Memory B cell (primary cell): ENCODE results near the gene TCERG1L.
"Not testable (repeated sequence)": the region's sequence is repeated elsewhere in the genome, so short reads cannot be mapped to it uniquely, and the experiment has no call there.

ENCODE experiments used
- ATAC-seq: fragments of 150-1000 bp; cut with Tn5 transposase; 2 replicates; pipeline ENCODE4 v1.10.0; 2021; ENCODE audit warnings: low read depth, mild to moderate bottlenecking, moderate library complexity
- DNase-seq, 2 donors: peaks; one replicate each; pipeline ENCODE4 v3.0.0; 2022; ENCODE audit warnings: low spot score in 2 of 2
- H3K27ac Mint-ChIP-seq: one replicate; pipeline ENCODE4 v1.8.0; 2022; ENCODE audit warnings: mild to moderate bottlenecking, moderate library complexity, mixed read lengths
- H3K27me3 Mint-ChIP-seq: one replicate; pipeline ENCODE4 v1.8.0; 2022; ENCODE audit warnings: mixed read lengths
- H3K36me3 Mint-ChIP-seq: one replicate; pipeline ENCODE4 v1.8.0; 2022; ENCODE audit warnings: mild to moderate bottlenecking, mixed read lengths
- H3K4me1 Mint-ChIP-seq: one replicate; pipeline ENCODE4 v1.8.0; 2022; ENCODE audit warnings: mixed read lengths
- H3K4me3 Mint-ChIP-seq: one replicate; pipeline ENCODE4 v1.8.0; 2022; ENCODE audit warnings: mild to moderate bottlenecking, moderate library complexity, mixed read lengths
- H3K9me3 Mint-ChIP-seq: one replicate; pipeline ENCODE4 v1.8.0; 2022; ENCODE audit warnings: mixed read lengths

TCERG1L gene

DNA sequence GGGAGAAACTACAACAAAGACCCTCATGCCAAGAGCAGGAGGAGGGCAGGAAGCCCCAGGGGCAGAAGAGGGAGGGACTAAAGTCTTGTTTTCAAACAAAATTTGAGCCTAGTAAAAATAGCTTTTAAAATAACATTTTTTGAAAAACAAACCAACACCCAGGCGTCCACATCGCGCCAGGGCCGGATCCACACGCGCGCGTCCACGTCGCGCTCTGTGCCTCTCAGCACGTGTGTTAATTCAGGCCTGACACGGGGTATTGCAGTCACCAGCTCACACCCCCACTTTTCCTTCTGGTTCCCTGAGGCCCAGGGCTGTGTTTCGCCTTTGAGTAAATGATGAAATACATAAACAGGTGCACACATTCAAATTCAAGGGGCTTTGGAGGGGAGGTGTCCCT lies 196.2 kb downstream of the TCERG1L start:
- DNase-seq (no peak), ATAC-seq (no peak)
- Mint-ChIP-seq H3K4me3 (no peak overlapping the region), H3K27ac (no peak overlapping the region), H3K36me3 (no peaks in the 10 kb centered on the region), H3K27me3 (no peaks in the 10 kb centered on the region), H3K9me3 (no peaks in the 10 kb centered on the region), H3K4me1 (no peaks in the 10 kb centered on the region)

DNA sequence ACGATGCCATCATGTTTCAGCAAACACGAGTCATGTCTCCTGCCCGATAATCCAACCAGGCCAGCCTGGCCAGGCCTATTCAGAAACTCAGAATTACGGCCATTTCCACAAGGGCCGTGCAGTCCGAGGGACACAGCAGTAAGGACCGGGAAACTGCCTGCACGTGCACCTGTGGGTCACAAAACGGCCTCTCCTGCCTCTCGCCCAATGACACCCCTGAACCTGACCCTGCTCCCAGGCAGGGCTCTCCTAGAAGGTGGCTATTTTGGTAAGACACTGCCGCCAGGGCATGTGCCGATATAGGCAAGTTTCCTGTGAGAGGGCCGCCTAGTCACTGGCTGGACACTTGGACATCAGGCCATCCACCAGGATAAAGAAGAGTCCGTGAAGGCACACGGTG lies 196.7 kb downstream of the TCERG1L start:
- ATAC-seq (no peak), DNase-seq (no peak)
- Mint-ChIP-seq H3K36me3 (no peaks in the 10 kb centered on the region), H3K4me1 (no peaks in the 10 kb centered on the region), H3K27me3 (no peaks in the 10 kb centered on the region), H3K9me3 (no peaks in the 10 kb centered on the region), H3K4me3 (no peak overlapping the region), H3K27ac (no peak overlapping the region)

DNA sequence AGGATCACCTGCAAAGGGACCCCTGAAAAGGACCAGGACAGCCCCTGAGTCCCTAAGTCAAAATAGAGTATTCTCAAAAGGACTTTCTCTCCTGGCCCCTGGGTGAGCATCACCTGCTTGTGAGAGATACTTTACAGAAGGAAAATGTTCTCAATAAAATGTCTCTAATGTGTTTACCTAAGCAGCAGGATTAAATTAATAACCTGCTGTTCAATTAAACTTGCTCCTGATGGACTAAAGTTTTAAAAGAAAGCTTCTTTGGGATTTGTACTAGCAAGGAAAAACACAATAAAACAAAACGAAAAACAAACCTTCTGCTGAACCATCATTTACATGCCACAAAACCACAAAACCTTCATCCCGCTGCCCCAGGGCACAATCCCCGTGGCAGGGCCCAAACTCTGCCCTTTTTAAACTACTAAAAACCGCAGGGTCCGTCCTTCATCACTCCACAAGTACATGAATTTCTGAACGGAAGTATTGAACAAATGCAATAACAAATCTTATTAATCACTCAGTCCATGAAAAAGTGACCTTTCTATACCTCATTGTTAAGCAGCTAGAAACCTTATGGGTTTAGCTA lies 197.7 kb downstream of the TCERG1L start:
- H3K36me3 Mint-ChIP-seq = no peaks in the 10 kb centered on the region
- no peak overlapping the region for H3K4me3 Mint-ChIP-seq
- H3K27ac Mint-ChIP-seq = no peak overlapping the region
- DNase-seq (no peak), ATAC-seq (no peak)
- no peaks in the 10 kb centered on the region for H3K4me1 Mint-ChIP-seq
- no peaks in the 10 kb centered on the region for H3K9me3 Mint-ChIP-seq
- H3K27me3 Mint-ChIP-seq = no peaks in the 10 kb centered on the region

DNA sequence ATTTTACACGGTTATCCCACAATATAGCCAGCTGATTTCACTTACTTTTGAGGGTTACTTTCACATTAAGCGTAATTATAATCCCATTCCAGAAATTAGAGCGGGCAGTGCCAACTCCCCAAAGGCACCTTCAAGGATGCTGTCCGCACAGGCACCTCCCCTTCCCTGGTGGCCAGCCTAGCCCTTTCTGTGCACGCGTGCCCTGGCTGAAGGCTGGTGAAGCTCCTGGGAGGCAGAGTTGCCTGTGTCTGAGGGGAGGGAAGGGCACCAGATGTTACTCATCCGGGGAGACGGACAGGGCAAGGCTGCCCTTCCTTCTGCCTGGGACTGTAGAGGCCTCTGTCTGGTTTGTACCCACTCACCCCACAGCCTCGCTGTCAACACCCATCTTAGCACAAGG lies 198.4 kb downstream of the TCERG1L start:
- ATAC-seq = no peak
- no peak for DNase-seq
- Mint-ChIP-seq H3K36me3 (no peaks in the 10 kb centered on the region), H3K4me1 (no peaks in the 10 kb centered on the region), H3K27ac (no peak overlapping the region), H3K9me3 (no peaks in the 10 kb centered on the region), H3K27me3 (no peaks in the 10 kb centered on the region), H3K4me3 (no peak overlapping the region)

DNA sequence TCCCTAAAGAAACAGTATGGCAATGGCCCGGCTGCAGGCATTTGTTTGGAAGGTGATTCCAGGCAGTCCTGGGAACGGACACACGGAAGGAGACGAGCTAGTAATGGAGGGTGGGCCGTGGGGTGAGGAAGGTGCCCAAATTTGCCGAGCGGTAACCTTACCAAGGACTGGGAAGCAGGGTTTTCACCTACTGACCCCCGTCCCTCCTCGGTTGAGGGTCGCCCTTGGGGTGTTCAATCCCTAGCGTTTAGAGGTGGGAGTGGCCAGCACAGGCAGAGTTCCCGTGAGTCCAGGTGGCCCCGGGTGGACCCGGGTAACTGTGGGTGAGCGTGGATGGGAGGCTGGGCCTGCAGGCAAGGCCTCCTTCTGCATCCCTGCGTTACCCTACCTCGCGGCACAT lies 198.8 kb downstream of the TCERG1L start:
- Mint-ChIP-seq H3K27me3 (no peaks in the 10 kb centered on the region), H3K27ac (no peak overlapping the region), H3K4me3 (no peak overlapping the region), H3K36me3 (no peaks in the 10 kb centered on the region), H3K4me1 (no peaks in the 10 kb centered on the region), H3K9me3 (peaks cover 2% of the 10 kb centered on the region)
- ATAC-seq (no peak), DNase-seq (no peak)

DNA sequence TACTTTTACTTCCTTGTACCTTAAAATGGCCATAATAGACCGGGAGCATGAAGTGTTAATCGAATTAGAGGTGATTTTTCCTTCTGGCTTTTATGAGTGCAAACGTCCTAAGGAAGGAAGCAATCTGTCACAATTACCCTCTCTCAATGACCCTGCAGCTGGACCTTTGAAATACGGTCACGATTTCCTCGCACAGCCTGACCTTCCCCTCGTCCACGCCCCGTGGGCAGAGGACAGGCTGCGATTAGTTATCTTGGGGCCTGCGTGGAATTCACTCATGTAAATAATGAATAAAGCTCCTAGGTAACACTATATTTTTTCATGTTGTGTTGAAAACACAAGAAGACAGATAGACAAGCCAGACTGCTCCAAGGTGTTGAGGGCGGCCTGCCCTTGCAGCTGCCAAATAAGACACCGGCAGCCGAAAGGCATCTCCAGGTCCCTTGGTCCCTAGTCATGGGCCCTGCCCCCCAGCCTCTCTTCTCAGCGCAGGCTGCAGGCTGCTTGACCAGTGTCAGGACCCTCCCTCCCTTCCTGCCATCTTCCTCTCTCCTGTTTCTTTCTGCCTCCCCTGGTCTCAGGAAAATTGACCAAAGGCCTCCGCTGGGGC lies 199.9 kb downstream of the TCERG1L start:
- H3K27ac Mint-ChIP-seq = no peak overlapping the region
- H3K36me3 Mint-ChIP-seq = no peaks in the 10 kb centered on the region
- no peaks in the 10 kb centered on the region for H3K4me1 Mint-ChIP-seq
- peaks cover 2% of the 10 kb centered on the region for H3K9me3 Mint-ChIP-seq
- ATAC-seq = no peak
- H3K27me3 Mint-ChIP-seq = no peaks in the 10 kb centered on the region
- no peak for DNase-seq
- H3K4me3 Mint-ChIP-seq = no peak overlapping the region

DNA sequence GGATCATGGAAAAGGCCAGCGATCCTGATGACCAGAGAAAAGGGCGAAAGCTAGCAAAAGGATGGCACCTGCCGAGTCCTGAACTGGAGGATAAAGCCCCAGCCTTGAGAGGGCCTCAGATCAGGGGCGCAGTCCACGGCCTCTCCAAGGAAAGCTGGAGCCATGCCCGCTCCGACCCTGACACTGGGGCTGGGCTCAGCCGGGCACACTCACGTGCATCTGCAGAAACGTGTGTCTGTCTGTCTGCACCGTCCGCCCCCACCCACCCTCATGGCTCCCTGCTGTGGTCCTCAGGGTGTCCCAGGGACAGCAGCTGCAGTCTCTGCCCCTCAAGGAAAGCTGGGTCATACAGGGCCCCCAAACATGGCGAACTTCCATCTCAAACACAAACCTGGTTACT lies 200.5 kb downstream of the TCERG1L start:
- DNase-seq = no peak
- H3K4me3 Mint-ChIP-seq = no peak overlapping the region

DNA sequence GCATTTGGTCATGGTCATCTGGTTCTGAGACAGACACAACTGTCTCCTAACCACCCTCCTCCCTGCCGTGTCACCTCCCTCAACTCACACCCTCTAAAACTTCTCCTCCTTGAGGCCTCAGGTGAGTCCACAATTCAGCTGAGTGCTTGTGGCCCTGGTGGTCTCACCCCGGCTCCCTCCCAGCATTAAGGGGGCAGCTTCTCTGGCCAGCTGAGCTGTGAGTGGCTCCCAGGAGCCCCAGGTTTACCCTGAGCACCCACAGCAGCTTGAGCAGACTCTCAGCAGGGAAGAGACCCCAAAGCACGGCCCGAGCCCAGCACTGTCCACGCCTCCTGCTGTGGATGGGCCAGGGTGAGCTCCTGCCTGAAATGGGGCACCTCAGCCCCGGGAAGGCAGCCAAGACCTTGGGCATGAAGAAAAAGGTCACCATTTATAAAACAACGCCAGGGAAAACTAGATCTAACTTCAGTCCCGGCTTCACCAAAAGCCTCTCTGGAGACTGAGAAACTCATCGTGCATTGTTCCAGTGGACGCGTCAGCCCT lies 201.2 kb downstream of the TCERG1L start:
- no peaks in the 10 kb centered on the region for H3K36me3 Mint-ChIP-seq
- no peaks in the 10 kb centered on the region for H3K4me1 Mint-ChIP-seq
- no peak for DNase-seq
- H3K27ac Mint-ChIP-seq = no peak overlapping the region
- no peaks in the 10 kb centered on the region for H3K27me3 Mint-ChIP-seq
- no peak for ATAC-seq
- H3K4me3 Mint-ChIP-seq = no peak overlapping the region
- H3K9me3 Mint-ChIP-seq = peaks cover 2% of the 10 kb centered on the region

More for the DNA sequence above, 200.5 kb downstream of the TCERG1L start:
- no peaks in the 10 kb centered on the region for H3K36me3 Mint-ChIP-seq
- no peaks in the 10 kb centered on the region for H3K27me3 Mint-ChIP-seq
- H3K27ac Mint-ChIP-seq = no peak overlapping the region
- H3K4me1 Mint-ChIP-seq = no peaks in the 10 kb centered on the region
- H3K9me3 Mint-ChIP-seq = peaks cover 2% of the 10 kb centered on the region
- ATAC-seq = no peak

DNA sequence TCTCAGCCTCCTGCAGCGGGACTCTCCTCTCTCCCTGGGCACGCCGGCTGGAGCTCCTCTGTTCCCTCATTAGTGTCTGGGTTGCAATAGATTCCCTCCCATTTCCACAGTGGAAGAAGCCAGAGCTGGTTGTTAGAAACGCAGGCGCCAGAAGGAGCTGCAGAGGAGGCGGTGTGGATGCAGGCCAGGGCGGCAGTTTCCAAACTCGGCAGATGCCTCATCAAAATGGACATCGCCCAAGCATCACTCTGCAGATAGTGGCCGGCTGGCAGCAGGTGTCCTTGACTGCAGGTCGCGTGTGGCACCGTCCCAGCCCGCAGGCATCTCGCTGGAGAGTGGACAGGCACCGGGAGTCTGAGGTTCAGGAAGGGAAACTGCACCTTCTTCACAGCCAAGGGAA lies 201.8 kb downstream of the TCERG1L start:
- Mint-ChIP-seq H3K4me3 (no peak overlapping the region), H3K9me3 (peaks cover 2% of the 10 kb centered on the region), H3K36me3 (no peaks in the 10 kb centered on the region), H3K27ac (no peak overlapping the region), H3K27me3 (no peaks in the 10 kb centered on the region), H3K4me1 (no peaks in the 10 kb centered on the region)
- no peak for DNase-seq
- no peak for ATAC-seq

DNA sequence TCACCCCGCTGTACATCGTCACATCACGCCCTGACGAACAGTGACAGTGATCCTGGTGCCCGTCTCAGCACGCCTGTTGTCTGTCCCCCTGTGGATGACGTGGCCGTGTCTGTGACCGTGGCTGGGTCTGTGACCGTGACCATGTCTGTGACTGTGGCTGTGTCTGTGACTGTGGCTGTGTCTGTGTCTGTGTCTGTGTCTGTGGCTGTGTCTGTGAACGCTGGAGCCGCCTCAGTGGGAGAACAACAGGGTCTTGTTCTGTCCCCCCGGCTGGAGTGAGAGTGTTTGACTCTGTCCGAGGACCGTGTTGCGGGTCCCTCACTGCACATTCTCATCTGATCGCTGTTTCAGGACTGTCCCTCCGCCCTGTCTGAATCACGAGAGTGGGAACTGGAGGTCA lies 202.2 kb downstream of the TCERG1L start:
- no peak for DNase-seq
- Mint-ChIP-seq H3K4me1 (no peaks in the 10 kb centered on the region), H3K4me3 (no peak overlapping the region), H3K36me3 (no peaks in the 10 kb centered on the region), H3K27ac (no peak overlapping the region), H3K9me3 (peaks cover 2% of the 10 kb centered on the region), H3K27me3 (no peaks in the 10 kb centered on the region)
- no peak for ATAC-seq

DNA sequence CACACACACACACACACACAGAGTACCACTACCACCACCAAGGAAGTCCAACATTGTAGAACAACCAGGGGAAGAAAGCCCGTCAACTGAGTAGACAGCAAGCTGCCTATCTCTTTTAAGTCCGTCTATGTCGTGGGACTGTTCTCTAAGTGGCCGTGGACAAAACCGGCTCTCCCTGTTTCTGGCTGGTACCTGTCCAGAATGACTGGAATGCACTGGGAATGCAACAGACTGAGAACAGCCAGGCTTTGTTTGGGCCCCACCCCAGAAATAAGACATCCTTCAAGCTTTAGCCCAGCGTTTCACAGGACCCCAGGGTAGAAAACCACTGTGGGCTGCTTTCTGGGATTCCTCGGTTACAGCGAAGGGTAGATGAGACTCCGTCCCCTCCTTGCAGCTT lies 203.6 kb downstream of the TCERG1L start:
- no peak overlapping the region for H3K4me3 Mint-ChIP-seq
- DNase-seq = no peak
- peaks cover 2% of the 10 kb centered on the region for H3K9me3 Mint-ChIP-seq
- H3K4me1 Mint-ChIP-seq = no peaks in the 10 kb centered on the region
- no peak overlapping the region for H3K27ac Mint-ChIP-seq
- H3K27me3 Mint-ChIP-seq = no peaks in the 10 kb centered on the region
- H3K36me3 Mint-ChIP-seq = no peaks in the 10 kb centered on the region
- ATAC-seq = no peak

DNA sequence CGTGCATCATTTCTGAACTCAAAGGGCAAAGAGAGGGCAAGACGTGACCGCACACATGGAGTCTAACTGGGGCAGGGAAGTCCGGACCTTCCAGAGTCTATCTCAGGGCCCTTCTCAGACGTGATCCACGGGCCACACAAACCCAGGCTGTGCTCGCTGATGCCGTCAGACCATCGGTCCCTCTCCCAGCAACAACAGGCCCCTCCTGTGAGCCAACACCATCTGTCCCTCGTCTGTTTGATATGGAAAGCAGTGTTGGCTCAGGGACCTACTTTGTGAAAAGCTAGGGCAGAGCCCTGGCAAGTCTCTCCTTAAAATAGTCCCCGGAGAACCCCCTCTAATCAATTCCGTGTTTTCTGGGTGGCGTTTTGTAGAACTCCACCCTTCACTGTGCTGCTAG lies 208.8 kb downstream of the TCERG1L start:
- Mint-ChIP-seq H3K27me3 (no peaks in the 10 kb centered on the region), H3K4me1 (no peaks in the 10 kb centered on the region), H3K9me3 (peaks cover 2% of the 10 kb centered on the region), H3K36me3 (no peaks in the 10 kb centered on the region), H3K4me3 (no peak overlapping the region), H3K27ac (no peak overlapping the region)
- no peak for ATAC-seq
- no peak for DNase-seq

DNA sequence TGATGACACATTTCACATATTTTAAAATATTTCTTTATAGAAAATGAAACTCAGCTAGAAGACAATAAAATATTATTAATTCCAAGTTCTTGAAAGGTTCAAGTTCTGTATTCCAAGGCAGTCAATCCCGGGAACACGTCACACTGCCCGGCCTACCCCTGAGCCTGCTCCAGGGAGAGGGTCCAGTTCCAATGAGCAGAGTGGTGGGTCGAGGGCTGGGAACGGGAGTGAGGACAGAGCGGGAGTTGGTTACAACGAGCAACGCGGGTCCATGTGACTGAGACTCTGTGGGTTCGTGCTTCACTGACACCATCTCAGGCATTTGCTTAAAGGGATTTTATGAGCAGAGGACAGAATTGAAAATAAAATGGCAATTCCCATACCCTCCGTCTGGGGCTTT lies 209.4 kb downstream of the TCERG1L start:
- Mint-ChIP-seq H3K36me3 (no peaks in the 10 kb centered on the region), H3K4me1 (no peaks in the 10 kb centered on the region), H3K27ac (no peak overlapping the region), H3K27me3 (no peaks in the 10 kb centered on the region), H3K9me3 (peaks cover 2% of the 10 kb centered on the region), H3K4me3 (no peak overlapping the region)
- DNase-seq (no peak), ATAC-seq (no peak)

DNA sequence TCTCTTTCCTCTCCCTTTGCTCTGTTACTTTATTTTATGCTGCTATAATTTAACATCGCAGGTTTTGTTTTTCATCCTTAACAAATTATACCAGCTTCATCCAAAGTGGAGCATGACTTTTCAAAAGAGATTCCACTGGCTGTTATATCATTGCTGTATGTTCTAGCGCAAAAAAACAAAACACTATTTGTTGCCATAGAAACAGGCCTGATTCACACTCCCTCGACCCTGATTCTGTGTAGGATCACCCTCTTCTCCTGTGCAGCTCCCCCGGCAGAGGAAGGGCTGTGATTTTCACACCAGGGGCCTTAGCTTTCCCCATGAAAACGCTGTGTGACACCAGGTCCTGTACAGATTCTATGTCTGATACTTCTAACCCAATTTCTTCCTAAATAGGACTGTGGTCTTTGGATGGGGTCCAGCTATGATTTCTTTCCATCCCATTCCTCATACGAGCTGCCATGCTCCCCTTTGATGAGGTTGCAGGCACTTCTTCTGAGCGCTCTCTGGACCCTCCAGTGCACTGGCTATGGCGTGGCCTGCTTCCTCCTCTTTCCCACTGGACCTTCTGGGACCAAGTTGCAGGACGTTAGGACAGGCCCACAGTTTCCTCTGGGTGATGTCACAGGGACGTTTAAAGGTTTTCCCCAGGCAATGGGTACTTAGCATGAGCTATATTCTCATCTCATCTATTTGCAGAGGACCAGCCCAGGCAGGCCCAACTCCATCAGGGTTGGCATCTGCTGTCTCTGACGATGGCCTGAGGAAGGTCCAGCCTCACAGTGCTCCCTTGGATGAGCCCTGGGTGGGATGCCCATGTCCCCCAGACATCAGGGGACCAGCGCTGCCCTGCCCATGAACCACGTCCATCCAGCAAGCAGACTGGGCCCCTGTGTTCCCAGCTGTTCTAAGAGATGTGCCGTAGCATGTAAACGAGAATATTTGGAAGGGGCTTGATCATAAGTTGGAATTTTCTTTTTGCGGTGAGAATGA lies 210.8 kb downstream of the TCERG1L start:
- H3K27me3 Mint-ChIP-seq, H3K4me1 Mint-ChIP-seq, ATAC-seq, H3K36me3 Mint-ChIP-seq, H3K9me3 Mint-ChIP-seq, H3K27ac Mint-ChIP-seq, H3K4me3 Mint-ChIP-seq, DNase-seq: not testable (repeated sequence)
